ENCODE data around the gene PRPS2. TPM values are rescaled to one million over a fixed set of nuclear protein-coding genes. Genes with fewer than 3 reads are reported as not detected.

The PRPS2 gene
- total RNA-seq, 2 donors from 2014 or later: 10.8 to 20.5 TPM

GRCh38 chrX:12868747-12869146 lies 77.5 kb downstream of the PRPS2 start:
- H3K4me3 ChIP-seq: no peak overlapping the region
- no peak for DNase-seq (ENCODE audit: low spot score)
- ATAC-seq (ENCODE audit: insufficient number of reproducible peaks, low FRiP score, low read depth): no peak
- no peaks in the 10 kb centered on the region for H3K4me1 ChIP-seq (ENCODE audit: control insufficient read depth in 1 of 2, low read depth in 2 of 2)
- TF ChIP-seq CTCF (IDR thresholded peaks at IDR 0.05): no peak
- no peak overlapping the region for H3K27ac ChIP-seq
- no peaks in the 10 kb centered on the region for H3K27me3 ChIP-seq (replicated peaks; ENCODE audit: insufficient read depth)
- H3K36me3 ChIP-seq: no peaks in the 10 kb centered on the region
- no peaks in the 10 kb centered on the region for H3K9me3 ChIP-seq

GRCh38 chrX:12871257-12871656 lies 80.0 kb downstream of the PRPS2 start:
- Histone ChIP-seq H3K9me3 (no peaks in the 10 kb centered on the region), H3K4me3 (no peak overlapping the region), H3K27ac (no peak overlapping the region), H3K27me3 (replicated peaks; ENCODE audit: insufficient read depth) (no peaks in the 10 kb centered on the region), H3K4me1 (ENCODE audit: control insufficient read depth in 1 of 2, low read depth in 2 of 2) (no peaks in the 10 kb centered on the region), H3K36me3 (no peaks in the 10 kb centered on the region)
- TF ChIP-seq CTCF (IDR thresholded peaks at IDR 0.05): no peak
- ATAC-seq (ENCODE audit: insufficient number of reproducible peaks, low FRiP score, low read depth): no peak
- no peak for DNase-seq (ENCODE audit: low spot score)

- TF ChIP-seq CTCF (IDR thresholded peaks at IDR 0.05): no peak
- Histone ChIP-seq H3K36me3 (no peaks in the 10 kb centered on the region), H3K27me3 (replicated peaks; ENCODE audit: insufficient read depth) (no peaks in the 10 kb centered on the region), H3K4me1 (ENCODE audit: control insufficient read depth in 1 of 2, low read depth in 2 of 2) (no peaks in the 10 kb centered on the region), H3K27ac (no peak overlapping the region), H3K4me3 (no peak overlapping the region), H3K9me3 (no peaks in the 10 kb centered on the region)
- ATAC-seq (ENCODE audit: insufficient number of reproducible peaks, low FRiP score, low read depth): no peak
- DNase-seq (ENCODE audit: low spot score): no peak
Measured at GRCh38 chrX:12872741-12873140, 81.5 kb downstream of the PRPS2 start.

Other genes with a start within 250 kb of the PRPS2 start
- 1 to 10 TPM in 1 of 2 donors, under 1 TPM in 1; 0.27 to 1.7 TPM for gene TLR7, start 75.7 kb downstream of the PRPS2 start, total RNA-seq
- gene TLR8, start 115.2 kb downstream of the PRPS2 start, total RNA-seq: 1 to 10 TPM; 3.4 to 6.1 TPM
- gene TMSB4X, start 183.7 kb downstream of the PRPS2 start, total RNA-seq: 1,000 to 10,000 TPM; 3,886 to 3,920 TPM